HUES6 (cell line): ENCODE data around the gene CFAP77.

Experiments
- H3K27ac ChIP-seq: 2 replicates; pipeline ENCODE4 v1.7.0; 2013; ENCODE audit warnings: low read depth, mild to moderate bottlenecking, low read length, inconsistent platforms
- H3K27me3 ChIP-seq: 2 replicates; pipeline ENCODE4 v1.6.1; 2013; ENCODE audit warnings: low read length; ENCODE audit not compliant: control insufficient read depth, insufficient read depth
- H3K36me3 ChIP-seq: 2 replicates; pipeline ENCODE4 v1.6.1; 2013; ENCODE audit warnings: low read length; ENCODE audit not compliant: control insufficient read depth, insufficient read depth
- H3K4me1 ChIP-seq: 2 replicates; pipeline ENCODE4 v1.6.1; 2013; ENCODE audit warnings: low read length; ENCODE audit not compliant: control insufficient read depth, insufficient read depth
- H3K4me3 ChIP-seq: 2 replicates; pipeline ENCODE4 v1.5.1; 2013; ENCODE audit warnings: low read depth, low read length
- H3K9ac ChIP-seq: one replicate; pipeline ENCODE4 v1.6.1; 2013; ENCODE audit warnings: mild to moderate bottlenecking, low read length
- H3K9me3 ChIP-seq: 2 replicates; pipeline ENCODE4 v1.6.1; 2013; ENCODE audit warnings: low read depth, low read length; ENCODE audit not compliant: control insufficient read depth, insufficient read depth

The CFAP77 gene

GRCh38 chr9:132425675-132426062 lies 15.7 kb downstream of the CFAP77 start:
- Histone ChIP-seq H3K4me1 (peaks cover 19% of the 10 kb centered on the region), H3K27ac (no peak overlapping the region), H3K9me3 (no peaks in the 10 kb centered on the region), H3K36me3 (no peaks in the 10 kb centered on the region), H3K9ac (no peak overlapping the region), H3K27me3 (no peaks in the 10 kb centered on the region), H3K4me3 (no peak overlapping the region)

- Histone ChIP-seq H3K4me3 (no peak overlapping the region), H3K4me1 (peaks cover 19% of the 10 kb centered on the region), H3K27me3 (no peaks in the 10 kb centered on the region), H3K27ac (no peak overlapping the region), H3K9me3 (no peaks in the 10 kb centered on the region), H3K9ac (no peak overlapping the region), H3K36me3 (no peaks in the 10 kb centered on the region)
These were observed 16.8 kb downstream of the CFAP77 start for GRCh38 chr9:132426639-132427414.

GRCh38 chr9:132430998-132431397 lies 21.0 kb downstream of the CFAP77 start:
- Histone ChIP-seq H3K36me3 (no peaks in the 10 kb centered on the region), H3K9me3 (no peaks in the 10 kb centered on the region), H3K9ac (no peak overlapping the region), H3K27ac (no peak overlapping the region), H3K4me1 (peaks cover 6% of the 10 kb centered on the region), H3K27me3 (no peaks in the 10 kb centered on the region), H3K4me3 (no peak overlapping the region)

GRCh38 chr9:132434881-132435280 lies 24.9 kb downstream of the CFAP77 start:
- Histone ChIP-seq H3K36me3 (no peaks in the 10 kb centered on the region), H3K27me3 (no peaks in the 10 kb centered on the region), H3K9ac (no peak overlapping the region), H3K9me3 (no peaks in the 10 kb centered on the region), H3K27ac (no peak overlapping the region), H3K4me3 (no peak overlapping the region), H3K4me1 (0 out of 2 replicates have a peak, but pooled peaks cover 4% of the 10 kb centered on the region)

GRCh38 chr9:132439153-132439552 lies 29.1 kb downstream of the CFAP77 start:
- Histone ChIP-seq H3K27ac (no peak overlapping the region), H3K36me3 (no peaks in the 10 kb centered on the region), H3K9me3 (no peaks in the 10 kb centered on the region), H3K4me1 (peaks cover 13% of the 10 kb centered on the region), H3K4me3 (no peak overlapping the region), H3K9ac (no peak overlapping the region), H3K27me3 (0 out of 2 replicates have a peak, but pooled peaks cover 2% of the 10 kb centered on the region)

- H3K27me3 ChIP-seq, result 0 out of 2 replicates have a peak, but pooled peaks cover 2% of the 10 kb centered on the region
- H3K36me3 ChIP-seq, result no peaks in the 10 kb centered on the region
- H3K9ac ChIP-seq, result no peak overlapping the region
- H3K27ac ChIP-seq, result no peak overlapping the region
- H3K4me1 ChIP-seq, result peaks cover 9% of the 10 kb centered on the region
- H3K4me3 ChIP-seq, result no peak overlapping the region
- H3K9me3 ChIP-seq, result no peaks in the 10 kb centered on the region
These were observed 30.7 kb downstream of the CFAP77 start for GRCh38 chr9:132440735-132441134.

GRCh38 chr9:132441404-132441803 lies 31.4 kb downstream of the CFAP77 start:
- Histone ChIP-seq H3K4me1 (peaks cover 9% of the 10 kb centered on the region), H3K4me3 (no peak overlapping the region), H3K27me3 (0 out of 2 replicates have a peak, but pooled peaks cover 2% of the 10 kb centered on the region), H3K9ac (no peak overlapping the region), H3K36me3 (no peaks in the 10 kb centered on the region), H3K9me3 (no peaks in the 10 kb centered on the region), H3K27ac (no peak overlapping the region)

GRCh38 chr9:132443951-132444607 lies 34.1 kb downstream of the CFAP77 start:
- Histone ChIP-seq H3K9ac (no peak overlapping the region), H3K4me3 (no peak overlapping the region), H3K36me3 (no peaks in the 10 kb centered on the region), H3K4me1 (peaks cover 9% of the 10 kb centered on the region), H3K27ac (no peak overlapping the region), H3K27me3 (peaks cover 10% of the 10 kb centered on the region; the same call in 1 of the 2 replicates), H3K9me3 (no peaks in the 10 kb centered on the region)

GRCh38 chr9:132446887-132447286 lies 36.9 kb downstream of the CFAP77 start:
- Histone ChIP-seq H3K36me3 (no peaks in the 10 kb centered on the region), H3K4me1 (no peaks in the 10 kb centered on the region), H3K9ac (no peak overlapping the region), H3K27ac (no peak overlapping the region), H3K27me3 (peaks cover 8% of the 10 kb centered on the region; the same call in 1 of the 2 replicates), H3K4me3 (no peak overlapping the region), H3K9me3 (no peaks in the 10 kb centered on the region)

GRCh38 chr9:132447346-132447745 lies 37.3 kb downstream of the CFAP77 start:
- H3K27ac ChIP-seq, result no peak overlapping the region
- H3K27me3 ChIP-seq, result peaks cover 10% of the 10 kb centered on the region; the same call in 1 of the 2 replicates
- H3K4me3 ChIP-seq, result no peak overlapping the region
- no peaks in the 10 kb centered on the region for H3K36me3 ChIP-seq
- no peaks in the 10 kb centered on the region for H3K9me3 ChIP-seq
- no peaks in the 10 kb centered on the region for H3K4me1 ChIP-seq
- H3K9ac ChIP-seq, result no peak overlapping the region

GRCh38 chr9:132447902-132448301 lies 37.9 kb downstream of the CFAP77 start:
- Histone ChIP-seq H3K9me3 (no peaks in the 10 kb centered on the region), H3K36me3 (no peaks in the 10 kb centered on the region), H3K4me3 (no peak overlapping the region), H3K9ac (no peak overlapping the region), H3K27me3 (peaks cover 13% of the 10 kb centered on the region; the same call in 1 of the 2 replicates), H3K4me1 (no peaks in the 10 kb centered on the region), H3K27ac (no peak overlapping the region)
